Nephron (organoid): ENCODE results near the gene HMGB4.

ENCODE experiments used
- H3K27ac Mint-ChIP-seq, 3 experiments: 2 replicates each; pipeline ENCODE4 v1.8.0; 2020; ENCODE audit warnings: mixed read lengths in 3 of 3, mild to moderate bottlenecking in 2 of 3, moderate library complexity in 1 of 3
- H3K27me3 Mint-ChIP-seq: 2 replicates; pipeline ENCODE4 v1.8.0; 2021; ENCODE audit warnings: low read depth, mild to moderate bottlenecking, moderate library complexity, mixed read lengths
- H3K36me3 Mint-ChIP-seq: 2 replicates; pipeline ENCODE4 v1.8.0; 2020; ENCODE audit warnings: low read depth, mixed read lengths
- H3K4me1 Mint-ChIP-seq: 2 replicates; pipeline ENCODE4 v1.8.0; 2020; ENCODE audit warnings: mixed read lengths
- H3K4me3 Mint-ChIP-seq, 3 experiments: 2 replicates each; pipeline ENCODE4 v1.8.0; 2020; ENCODE audit warnings: mild to moderate bottlenecking in 3 of 3, mixed read lengths in 3 of 3, moderate library complexity in 2 of 3
- H3K9me3 Mint-ChIP-seq: 2 replicates; pipeline ENCODE4 v1.8.0; 2020; ENCODE audit warnings: mixed read lengths
- CTCF ChIP-seq, 3 experiments: fragments of 200-600 bp; sonication (generic); IDR thresholded peaks; one replicate each; pipeline ENCODE4 v1.5.0; 2021; ENCODE audit warnings: antibody characterized with exemption in 3 of 3; ENCODE audit not compliant: unreplicated experiment in 3 of 3

Gene HMGB4

GRCh38 chr1:33863779-33864178 lies at the start of gene HMGB4:
Gene HMGB4, plus strand, starts transcription at chr1:33864079. Its CDS starts 113 bp downstream, at chr1:33864192.
- Mint-ChIP-seq H3K36me3 (no peaks in the 10 kb centered on the region), H3K4me3 (no peak within 1 kb of the TSS), H3K9me3 (no peaks in the 10 kb centered on the region), H3K4me1 (peaks cover 15% of the 10 kb centered on the region), H3K27ac (no peak within 1 kb of the TSS), H3K27me3 (peaks cover 42% of the 10 kb centered on the region)
- TF ChIP-seq CTCF (IDR thresholded peaks at IDR 0.05; ENCODE audit: unreplicated experiment in 3 of 3), result no peak

GRCh38 chr1:33814166-33814565 lies 49.7 kb upstream of the HMGB4 start:
- peaks cover 5% of the 10 kb centered on the region for H3K9me3 Mint-ChIP-seq
- no peaks in the 10 kb centered on the region for H3K4me1 Mint-ChIP-seq
- no peak overlapping the region for H3K27ac Mint-ChIP-seq
- no peak overlapping the region for H3K4me3 Mint-ChIP-seq
- TF ChIP-seq CTCF (IDR thresholded peaks at IDR 0.05; ENCODE audit: unreplicated experiment in 3 of 3), result no peak
- no peaks in the 10 kb centered on the region for H3K36me3 Mint-ChIP-seq
- peaks cover 6% of the 10 kb centered on the region for H3K27me3 Mint-ChIP-seq

- H3K9me3 Mint-ChIP-seq, result peaks cover 2% of the 10 kb centered on the region
- H3K27me3 Mint-ChIP-seq, result peaks cover 8% of the 10 kb centered on the region
- no peak for TF ChIP-seq CTCF (IDR thresholded peaks at IDR 0.05; ENCODE audit: unreplicated experiment in 3 of 3)
- H3K4me3 Mint-ChIP-seq, result no peak overlapping the region
- no peaks in the 10 kb centered on the region for H3K4me1 Mint-ChIP-seq
- H3K27ac Mint-ChIP-seq, result no peak overlapping the region
- H3K36me3 Mint-ChIP-seq, result no peaks in the 10 kb centered on the region
Observed at GRCh38 chr1:33815061-33815460, 48.8 kb upstream of the HMGB4 start.

- Mint-ChIP-seq H3K27ac (no peak overlapping the region), H3K4me3 (no peak overlapping the region), H3K36me3 (no peaks in the 10 kb centered on the region)
Observed at GRCh38 chr1:33818071-33818470, 45.8 kb upstream of the HMGB4 start.

GRCh38 chr1:33819290-33819912 lies 44.5 kb upstream of the HMGB4 start:
- TF ChIP-seq CTCF (IDR thresholded peaks at IDR 0.05; ENCODE audit: unreplicated experiment in 3 of 3), result no peak
- H3K4me1 Mint-ChIP-seq, result no peaks in the 10 kb centered on the region
- no peaks in the 10 kb centered on the region for H3K36me3 Mint-ChIP-seq
- H3K27me3 Mint-ChIP-seq, result peaks cover 12% of the 10 kb centered on the region
- H3K9me3 Mint-ChIP-seq, result no peaks in the 10 kb centered on the region
- H3K4me3 Mint-ChIP-seq, result no peak overlapping the region
- H3K27ac Mint-ChIP-seq, result no peak overlapping the region

More at GRCh38 chr1:33818071-33818470, 45.8 kb upstream of the HMGB4 start:
- H3K9me3 Mint-ChIP-seq, result no peaks in the 10 kb centered on the region
- TF ChIP-seq CTCF (IDR thresholded peaks at IDR 0.05; ENCODE audit: unreplicated experiment in 3 of 3), result no peak
- no peaks in the 10 kb centered on the region for H3K4me1 Mint-ChIP-seq
- peaks cover 12% of the 10 kb centered on the region for H3K27me3 Mint-ChIP-seq

- Mint-ChIP-seq H3K4me3 (no peak overlapping the region), H3K27me3 (peaks cover 12% of the 10 kb centered on the region), H3K9me3 (no peaks in the 10 kb centered on the region), H3K27ac (no peak overlapping the region), H3K4me1 (no peaks in the 10 kb centered on the region), H3K36me3 (no peaks in the 10 kb centered on the region)
- no peak for TF ChIP-seq CTCF (IDR thresholded peaks at IDR 0.05; ENCODE audit: unreplicated experiment in 3 of 3)
Observed at GRCh38 chr1:33819913-33820311, 44.0 kb upstream of the HMGB4 start.
